OCI-LY1 (cell line): ENCODE results near the gene MYO5C.

Experiments
- EZH2 ChIP-seq: fragments of 200-600 bp; sonication (generic), shearing (Covaris generic); IDR thresholded peaks from 2 replicates; pipeline ENCODE4 v1.8.0; 2017; ENCODE audit warnings: borderline replicate concordance, mixed run types, mild to moderate bottlenecking, antibody characterized with exemption, low read length, moderate library complexity, mixed read lengths
- TF ChIP-seq, protein P1 (sequence below): fragments of 200-600 bp; sonication (generic), shearing (Covaris generic); IDR thresholded peaks from 2 replicates; pipeline ENCODE4 v1.5.1; 2017; ENCODE audit warnings: mild to moderate bottlenecking, antibody characterized with exemption, low read length, moderate library complexity, mixed read lengths

DNA sequence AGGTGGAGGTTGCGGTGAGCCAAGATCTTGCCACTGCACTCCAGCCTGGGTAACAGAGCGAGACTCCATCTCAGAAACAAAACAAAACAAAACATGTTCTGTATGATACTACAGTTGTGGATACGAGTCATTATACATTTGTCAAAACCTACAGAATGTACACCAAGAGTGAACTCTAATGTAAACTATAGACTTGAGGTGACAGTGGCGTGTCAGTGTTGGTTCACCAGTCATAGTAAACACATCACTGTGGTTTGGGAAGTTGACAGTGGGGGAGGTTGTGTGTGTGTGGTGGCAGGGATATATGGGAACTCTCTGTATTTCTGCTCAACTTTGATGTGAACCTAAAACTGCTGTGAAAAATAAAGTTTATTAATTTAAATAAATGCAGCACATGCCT lies 71.4 kb downstream of the MYO5C start:
- TF ChIP-seq, protein P1, sequence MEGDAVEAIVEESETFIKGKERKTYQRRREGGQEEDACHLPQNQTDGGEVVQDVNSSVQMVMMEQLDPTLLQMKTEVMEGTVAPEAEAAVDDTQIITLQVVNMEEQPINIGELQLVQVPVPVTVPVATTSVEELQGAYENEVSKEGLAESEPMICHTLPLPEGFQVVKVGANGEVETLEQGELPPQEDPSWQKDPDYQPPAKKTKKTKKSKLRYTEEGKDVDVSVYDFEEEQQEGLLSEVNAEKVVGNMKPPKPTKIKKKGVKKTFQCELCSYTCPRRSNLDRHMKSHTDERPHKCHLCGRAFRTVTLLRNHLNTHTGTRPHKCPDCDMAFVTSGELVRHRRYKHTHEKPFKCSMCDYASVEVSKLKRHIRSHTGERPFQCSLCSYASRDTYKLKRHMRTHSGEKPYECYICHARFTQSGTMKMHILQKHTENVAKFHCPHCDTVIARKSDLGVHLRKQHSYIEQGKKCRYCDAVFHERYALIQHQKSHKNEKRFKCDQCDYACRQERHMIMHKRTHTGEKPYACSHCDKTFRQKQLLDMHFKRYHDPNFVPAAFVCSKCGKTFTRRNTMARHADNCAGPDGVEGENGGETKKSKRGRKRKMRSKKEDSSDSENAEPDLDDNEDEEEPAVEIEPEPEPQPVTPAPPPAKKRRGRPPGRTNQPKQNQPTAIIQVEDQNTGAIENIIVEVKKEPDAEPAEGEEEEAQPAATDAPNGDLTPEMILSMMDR, result no peak
- no peak for TF ChIP-seq EZH2
